ENCODE data around the gene ALDH1A1.

Gene ALDH1A1

DNA sequence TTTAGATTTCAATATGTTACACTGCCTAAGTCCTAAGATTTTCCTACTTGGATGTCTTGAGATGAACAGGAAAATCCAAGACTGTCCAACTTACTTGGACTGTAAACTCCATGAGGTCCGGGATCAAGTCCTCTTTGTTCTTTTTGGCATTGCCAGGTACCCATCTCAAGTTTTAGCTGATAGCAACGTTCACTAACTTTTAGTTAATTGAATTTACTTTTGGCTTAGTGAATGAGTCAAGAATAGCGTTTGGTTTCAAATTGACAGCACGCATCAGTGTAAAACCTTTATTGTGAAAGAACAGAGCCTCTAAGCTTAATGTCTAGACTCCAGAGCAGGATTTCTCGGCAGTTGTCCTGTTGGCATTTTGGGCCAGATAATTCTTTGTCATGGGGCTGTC, 37.2 kb downstream of the ALDH1A1 start:
- Histone ChIP-seq H3K36me3 (ENCODE audit: insufficient read depth, low read length) (no peaks in the 10 kb centered on the region), H3K4me3 (ENCODE audit: low read length) (no peak overlapping the region), H3K9me3 (ENCODE audit: low read length) (no peaks in the 10 kb centered on the region), H2AFZ (ENCODE audit: low read depth, low read length) (no peak overlapping the region), H3K4me1 (ENCODE audit: insufficient read depth, low read length) (peaks cover 24% of the 10 kb centered on the region), H3K27me3 (ENCODE audit: insufficient read depth, low read length) (no peaks in the 10 kb centered on the region)

DNA sequence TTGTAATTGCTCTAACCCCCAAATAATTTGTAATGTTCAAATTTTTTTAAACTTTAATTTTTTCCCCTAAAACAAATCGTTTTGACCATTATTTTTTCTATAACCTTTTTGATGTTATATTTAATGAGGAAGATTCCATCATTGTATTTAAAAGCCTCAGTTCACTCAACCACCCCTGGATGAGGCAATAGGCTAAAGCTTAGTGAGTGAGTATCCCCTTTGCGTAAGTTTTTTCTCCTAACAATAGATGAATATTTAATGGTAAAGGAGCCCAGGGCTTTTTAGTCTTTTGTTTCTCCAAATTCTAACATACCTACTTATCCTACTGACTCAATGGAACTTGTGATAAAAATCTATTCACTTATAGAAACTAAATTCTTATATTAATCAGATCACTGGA, 38.1 kb downstream of the ALDH1A1 start:
- Histone ChIP-seq H3K4me3 (ENCODE audit: low read length) (no peak overlapping the region), H3K27me3 (ENCODE audit: insufficient read depth, low read length) (no peaks in the 10 kb centered on the region), H3K36me3 (ENCODE audit: insufficient read depth, low read length) (no peaks in the 10 kb centered on the region), H2AFZ (ENCODE audit: low read depth, low read length) (no peak overlapping the region), H3K9me3 (ENCODE audit: low read length) (no peaks in the 10 kb centered on the region), H3K4me1 (ENCODE audit: insufficient read depth, low read length) (peaks cover 24% of the 10 kb centered on the region)

DNA sequence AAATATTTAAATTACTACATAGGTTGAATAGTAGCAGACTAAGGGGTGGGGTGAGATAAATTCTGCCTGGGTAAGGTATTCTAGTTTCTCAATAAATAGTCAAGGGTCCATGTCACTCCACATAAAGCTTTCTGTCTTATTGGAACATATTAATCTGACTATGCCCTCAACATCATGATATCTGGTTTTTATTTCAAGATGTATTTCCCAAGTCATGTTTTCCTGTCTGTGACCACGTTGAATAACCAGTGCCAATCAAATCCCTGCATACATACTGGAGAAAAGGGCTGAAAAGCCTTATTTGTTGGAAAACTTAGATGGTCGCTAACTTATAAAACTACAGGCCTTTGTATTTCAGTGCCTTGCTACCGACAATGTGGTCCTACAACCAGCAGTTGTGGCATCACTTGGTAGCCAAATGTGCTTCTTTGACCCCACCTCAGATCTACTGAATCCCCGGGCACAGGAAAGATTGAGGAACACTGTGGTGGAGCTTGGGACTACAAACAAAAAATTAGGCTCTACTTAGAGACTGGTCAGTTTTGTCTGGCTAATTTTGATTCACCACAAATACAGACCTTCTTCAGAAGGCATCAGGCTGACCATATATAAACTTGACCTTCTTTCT, 39.4 kb downstream of the ALDH1A1 start:
- no peaks in the 10 kb centered on the region for H3K9me3 ChIP-seq (ENCODE audit: low read length)
- no peak overlapping the region for H2AFZ ChIP-seq (ENCODE audit: low read depth, low read length)
- H3K4me3 ChIP-seq (ENCODE audit: low read length) = no peak overlapping the region
- H3K36me3 ChIP-seq (ENCODE audit: insufficient read depth, low read length) = no peaks in the 10 kb centered on the region
- H3K4me1 ChIP-seq (ENCODE audit: insufficient read depth, low read length) = peaks cover 19% of the 10 kb centered on the region
- no peaks in the 10 kb centered on the region for H3K27me3 ChIP-seq (ENCODE audit: insufficient read depth, low read length)

DNA sequence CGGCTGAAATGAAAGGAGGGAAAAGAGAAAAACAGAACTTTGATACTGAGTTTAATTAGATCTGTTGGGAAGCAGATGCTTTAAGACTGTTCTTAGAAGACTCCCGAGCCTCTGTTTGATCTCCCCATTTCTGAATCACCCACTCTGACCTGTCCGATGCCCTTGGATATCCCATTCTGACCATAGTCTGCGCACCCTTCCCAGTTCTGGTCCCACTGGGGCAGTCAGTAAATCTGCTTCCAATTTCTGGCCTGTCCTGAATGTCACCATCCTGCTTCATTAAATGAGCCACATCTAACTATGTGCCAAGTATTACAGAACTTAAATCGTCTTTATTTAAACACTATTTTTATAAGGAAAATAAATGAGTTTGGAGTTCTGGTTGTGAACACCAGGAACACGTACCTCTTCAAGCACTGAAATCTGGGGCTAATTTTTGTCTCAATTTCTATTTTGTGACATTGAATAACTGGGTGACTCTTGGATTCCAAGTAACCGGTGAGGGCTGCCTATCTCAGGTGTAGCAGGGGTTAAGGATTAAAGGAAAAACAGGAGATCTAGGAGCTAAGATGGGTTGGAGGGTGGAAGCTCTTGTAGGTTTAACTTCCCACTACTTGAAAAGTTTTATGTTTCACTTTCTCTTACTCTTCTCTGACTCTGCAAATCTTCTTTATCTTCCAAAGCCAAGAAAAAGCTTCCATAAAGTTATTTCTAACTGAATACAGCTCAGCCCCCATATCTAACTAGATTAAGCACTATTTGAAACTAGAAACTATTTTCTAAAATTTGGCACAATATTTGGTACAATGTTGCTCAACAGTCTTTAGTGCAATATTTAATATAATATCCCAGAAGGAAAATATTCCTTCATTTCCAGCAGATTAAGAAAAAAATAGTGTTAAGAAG, 40.1 kb downstream of the ALDH1A1 start:
- Histone ChIP-seq H3K4me1 (ENCODE audit: insufficient read depth, low read length) (peaks cover 15% of the 10 kb centered on the region), H3K36me3 (ENCODE audit: insufficient read depth, low read length) (no peaks in the 10 kb centered on the region), H3K4me3 (ENCODE audit: low read length) (no peak overlapping the region), H3K9me3 (ENCODE audit: low read length) (no peaks in the 10 kb centered on the region), H3K27me3 (ENCODE audit: insufficient read depth, low read length) (no peaks in the 10 kb centered on the region), H2AFZ (ENCODE audit: low read depth, low read length) (no peak overlapping the region)

DNA sequence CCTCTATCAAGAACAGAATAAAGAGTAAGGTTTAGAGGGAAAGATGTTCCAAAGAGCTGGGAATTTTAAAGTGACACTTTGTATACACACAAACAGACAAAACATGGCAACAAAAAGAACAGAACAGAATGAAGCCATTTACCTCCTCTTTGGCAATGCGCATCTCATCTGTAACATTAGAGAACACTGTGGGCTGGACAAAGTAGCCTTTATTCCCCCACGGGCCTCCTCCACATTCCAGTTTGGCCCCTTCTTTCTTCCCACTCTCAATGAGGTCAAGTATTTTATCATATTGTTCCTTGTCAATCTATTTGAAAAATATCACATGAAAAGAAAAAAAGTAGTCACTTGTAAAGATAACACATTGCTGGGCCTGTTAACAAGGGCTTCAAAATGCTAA, 41.0 kb downstream of the ALDH1A1 start:
- Histone ChIP-seq H3K4me1 (ENCODE audit: insufficient read depth, low read length) (peaks cover 15% of the 10 kb centered on the region), H3K27me3 (ENCODE audit: insufficient read depth, low read length) (no peaks in the 10 kb centered on the region), H3K4me3 (ENCODE audit: low read length) (no peak overlapping the region), H2AFZ (ENCODE audit: low read depth, low read length) (no peak overlapping the region), H3K36me3 (ENCODE audit: insufficient read depth, low read length) (no peaks in the 10 kb centered on the region), H3K9me3 (ENCODE audit: low read length) (no peaks in the 10 kb centered on the region)

DNA sequence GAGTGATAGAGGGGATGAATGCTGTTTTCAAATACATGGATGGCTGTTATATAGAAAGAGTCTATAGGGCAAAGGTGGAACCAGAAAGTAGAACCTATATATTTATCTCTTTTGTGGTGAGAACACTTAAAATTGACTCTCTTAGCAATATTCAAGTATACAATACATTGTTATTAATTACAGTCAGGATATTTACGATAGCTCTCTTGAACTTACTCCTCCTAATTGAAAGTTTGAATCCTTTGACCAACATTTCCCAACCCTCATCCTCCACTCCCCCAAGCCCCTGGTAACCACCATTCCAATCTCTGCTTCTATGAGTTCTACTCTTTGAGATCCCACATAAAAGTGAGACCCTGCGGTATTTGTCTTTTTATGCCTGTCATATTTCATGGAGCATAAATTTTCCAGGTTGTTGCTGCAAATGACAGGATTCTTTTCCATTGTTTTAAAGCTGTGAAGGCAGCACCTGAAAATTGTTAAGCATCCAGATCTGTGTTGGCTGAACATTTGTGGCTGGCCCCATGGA, 41.5 kb downstream of the ALDH1A1 start:
- no peak overlapping the region for H2AFZ ChIP-seq (ENCODE audit: low read depth, low read length)
- H3K27me3 ChIP-seq (ENCODE audit: insufficient read depth, low read length) = no peaks in the 10 kb centered on the region
- no peaks in the 10 kb centered on the region for H3K36me3 ChIP-seq (ENCODE audit: insufficient read depth, low read length)
- no peak overlapping the region for H3K4me3 ChIP-seq (ENCODE audit: low read length)
- peaks cover 15% of the 10 kb centered on the region for H3K4me1 ChIP-seq (ENCODE audit: insufficient read depth, low read length)
- H3K9me3 ChIP-seq (ENCODE audit: low read length) = no peaks in the 10 kb centered on the region

DNA sequence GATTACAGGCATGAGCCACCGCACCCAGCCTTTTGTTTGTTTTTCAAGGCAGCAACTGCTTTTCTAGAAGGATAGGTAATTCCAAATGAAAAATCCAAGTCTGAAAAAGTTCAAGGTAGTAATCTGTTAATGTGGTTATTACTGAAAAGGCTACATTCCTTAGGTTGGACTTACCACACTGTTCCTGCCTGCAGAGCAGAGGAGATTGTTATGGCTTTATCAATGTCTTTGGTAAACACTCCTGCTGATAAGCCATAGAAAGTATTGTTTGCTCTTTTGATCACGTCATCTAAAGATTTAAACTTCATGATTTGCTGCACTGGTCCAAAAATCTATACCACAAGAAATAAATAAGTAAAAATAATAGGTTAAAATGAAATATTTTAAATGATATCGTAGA, 43.4 kb downstream of the ALDH1A1 start:
- no peak overlapping the region for H2AFZ ChIP-seq (ENCODE audit: low read depth, low read length)
- no peaks in the 10 kb centered on the region for H3K27me3 ChIP-seq (ENCODE audit: insufficient read depth, low read length)
- H3K9me3 ChIP-seq (ENCODE audit: low read length) = no peaks in the 10 kb centered on the region
- no peaks in the 10 kb centered on the region for H3K36me3 ChIP-seq (ENCODE audit: insufficient read depth, low read length)
- no peak overlapping the region for H3K4me3 ChIP-seq (ENCODE audit: low read length)
- peaks cover 15% of the 10 kb centered on the region for H3K4me1 ChIP-seq (ENCODE audit: insufficient read depth, low read length)

DNA sequence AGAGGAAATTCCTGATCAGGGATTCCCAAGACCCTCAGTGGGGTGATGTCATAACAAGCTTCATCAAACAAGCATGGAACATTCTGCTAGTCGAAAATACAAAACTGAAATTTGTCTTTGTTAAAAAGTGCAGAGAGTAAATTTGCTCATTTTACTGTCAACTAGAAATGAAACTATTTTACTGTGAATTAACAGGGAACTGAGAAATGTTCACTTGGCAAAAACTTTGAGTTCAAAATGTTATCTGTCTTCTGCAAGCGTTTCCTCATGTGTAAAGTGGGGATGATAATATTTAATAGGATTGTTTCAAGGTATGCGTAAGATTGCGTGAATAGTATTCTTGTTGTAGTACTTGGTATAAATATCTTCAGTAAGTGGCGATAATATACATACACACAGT, 45.4 kb downstream of the ALDH1A1 start:
- Histone ChIP-seq H2AFZ (ENCODE audit: low read depth, low read length) (no peak overlapping the region), H3K9me3 (ENCODE audit: low read length) (no peaks in the 10 kb centered on the region), H3K27me3 (ENCODE audit: insufficient read depth, low read length) (no peaks in the 10 kb centered on the region), H3K4me1 (ENCODE audit: insufficient read depth, low read length) (peaks cover 13% of the 10 kb centered on the region), H3K36me3 (ENCODE audit: insufficient read depth, low read length) (no peaks in the 10 kb centered on the region), H3K4me3 (ENCODE audit: low read length) (no peak overlapping the region)

DNA sequence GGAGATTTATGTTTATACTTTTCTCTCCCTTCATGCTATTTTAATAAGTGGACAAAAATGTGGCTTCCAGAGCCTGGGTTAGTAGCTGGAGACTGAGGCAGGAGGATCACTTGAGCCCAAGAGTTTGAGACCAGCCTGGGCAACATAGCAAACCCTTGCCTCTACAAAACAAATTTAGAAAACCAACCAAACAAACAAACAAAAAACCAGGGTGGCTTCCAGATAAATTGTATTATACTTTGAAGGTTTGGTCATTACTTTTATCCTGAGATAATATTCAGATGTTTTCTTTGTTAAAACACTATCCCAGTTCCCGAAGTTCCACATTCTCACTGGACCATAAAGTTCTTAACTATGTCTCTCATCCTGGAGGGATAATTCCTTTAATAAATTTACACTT, 46.0 kb downstream of the ALDH1A1 start:
- no peaks in the 10 kb centered on the region for H3K27me3 ChIP-seq (ENCODE audit: insufficient read depth, low read length)

DNA sequence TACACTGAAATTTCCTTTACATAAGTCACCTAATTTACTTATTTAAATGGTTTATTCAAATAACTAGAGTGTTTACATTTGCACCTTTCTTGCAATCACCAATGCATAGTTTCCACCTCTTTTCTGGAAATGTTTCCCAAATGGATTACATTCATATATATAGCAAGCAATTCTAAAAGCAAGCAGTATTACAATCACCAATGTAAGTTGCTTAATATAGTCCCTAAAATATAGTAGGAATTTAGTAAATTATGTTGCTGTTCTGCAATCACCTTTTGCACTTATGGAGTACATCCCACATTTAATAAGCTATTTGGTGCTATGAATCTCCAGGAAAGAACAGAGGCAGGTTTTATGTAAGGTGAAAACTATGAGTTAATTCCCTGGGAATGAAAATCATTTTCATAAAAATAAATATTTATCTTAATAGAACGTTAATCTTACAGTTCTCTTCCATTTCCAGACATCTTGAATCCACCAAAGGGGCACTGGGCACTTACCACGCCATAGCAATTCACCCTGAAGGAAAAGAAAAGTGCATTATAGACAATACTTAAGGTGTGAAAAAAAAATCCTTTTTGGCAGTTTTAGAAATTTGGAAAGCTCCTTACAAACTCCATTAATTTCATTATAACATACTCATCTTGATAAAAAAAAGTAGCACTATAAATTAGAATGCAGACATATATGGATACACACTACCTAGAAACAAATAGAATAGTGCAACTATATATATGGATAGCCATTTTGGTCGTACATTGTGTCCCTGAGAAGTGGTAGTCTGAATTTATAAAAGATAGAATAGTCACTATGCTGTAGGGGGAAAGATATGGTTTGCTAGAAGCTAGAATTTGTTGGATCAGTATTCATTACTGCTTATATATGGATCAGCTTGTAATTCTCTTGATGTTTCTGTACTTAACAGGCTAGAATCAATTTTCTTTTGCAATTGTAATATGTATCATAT, 47.1 kb downstream of the ALDH1A1 start:
- Histone ChIP-seq H3K4me3 (ENCODE audit: low read length) (no peak overlapping the region), H2AFZ (ENCODE audit: low read depth, low read length) (no peak overlapping the region), H3K4me1 (ENCODE audit: insufficient read depth, low read length) (no peaks in the 10 kb centered on the region), H3K9me3 (ENCODE audit: low read length) (no peaks in the 10 kb centered on the region), H3K36me3 (ENCODE audit: insufficient read depth, low read length) (no peaks in the 10 kb centered on the region), H3K27me3 (ENCODE audit: insufficient read depth, low read length) (no peaks in the 10 kb centered on the region)

More for the DNA sequence above, 46.0 kb downstream of the ALDH1A1 start:
- Histone ChIP-seq H2AFZ (ENCODE audit: low read depth, low read length) (no peak overlapping the region), H3K9me3 (ENCODE audit: low read length) (no peaks in the 10 kb centered on the region), H3K4me1 (ENCODE audit: insufficient read depth, low read length) (peaks cover 7% of the 10 kb centered on the region), H3K36me3 (ENCODE audit: insufficient read depth, low read length) (no peaks in the 10 kb centered on the region), H3K4me3 (ENCODE audit: low read length) (no peak overlapping the region)

DNA sequence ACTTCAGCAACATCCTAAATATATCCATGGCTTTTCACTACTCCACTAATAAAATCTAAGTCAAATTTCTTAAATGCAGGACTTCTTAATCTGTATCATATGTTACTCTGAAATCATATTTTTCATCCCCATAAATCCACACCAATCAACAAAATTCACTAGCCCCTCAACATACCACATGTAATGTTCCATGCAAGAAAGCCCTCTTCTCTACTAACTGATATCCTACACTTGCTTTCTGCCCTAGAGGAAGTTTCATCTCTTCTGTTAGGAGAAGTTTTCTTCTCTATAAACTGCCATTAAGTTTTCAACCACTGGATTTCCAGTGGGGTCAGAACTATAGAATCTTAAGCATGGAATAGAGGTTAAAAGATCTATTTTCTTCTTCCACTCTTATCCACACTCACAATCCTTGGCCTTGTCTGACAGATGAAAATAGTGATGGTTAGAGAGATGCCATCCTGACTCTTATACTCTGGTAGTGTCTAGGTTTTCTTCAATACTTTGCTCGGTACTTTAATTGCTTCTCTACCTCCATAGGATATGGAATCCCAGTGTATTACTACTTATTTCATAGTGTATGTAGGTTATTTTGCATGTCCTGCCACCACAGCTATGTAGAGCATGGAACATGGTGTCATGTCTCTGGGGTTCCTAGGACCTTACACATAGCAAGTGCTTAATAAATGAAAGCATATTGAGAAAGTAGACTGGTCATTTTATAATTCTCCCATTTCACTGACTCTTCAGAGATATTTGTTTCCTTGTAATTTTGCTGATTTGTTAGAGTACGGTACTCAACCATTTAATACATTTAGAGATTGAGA, 48.4 kb downstream of the ALDH1A1 start:
- no peaks in the 10 kb centered on the region for H3K36me3 ChIP-seq (ENCODE audit: insufficient read depth, low read length)
- no peak overlapping the region for H3K4me3 ChIP-seq (ENCODE audit: low read length)
- H3K9me3 ChIP-seq (ENCODE audit: low read length) = no peaks in the 10 kb centered on the region
- no peaks in the 10 kb centered on the region for H3K27me3 ChIP-seq (ENCODE audit: insufficient read depth, low read length)
- no peak overlapping the region for H2AFZ ChIP-seq (ENCODE audit: low read depth, low read length)
- no peaks in the 10 kb centered on the region for H3K4me1 ChIP-seq (ENCODE audit: insufficient read depth, low read length)

DNA sequence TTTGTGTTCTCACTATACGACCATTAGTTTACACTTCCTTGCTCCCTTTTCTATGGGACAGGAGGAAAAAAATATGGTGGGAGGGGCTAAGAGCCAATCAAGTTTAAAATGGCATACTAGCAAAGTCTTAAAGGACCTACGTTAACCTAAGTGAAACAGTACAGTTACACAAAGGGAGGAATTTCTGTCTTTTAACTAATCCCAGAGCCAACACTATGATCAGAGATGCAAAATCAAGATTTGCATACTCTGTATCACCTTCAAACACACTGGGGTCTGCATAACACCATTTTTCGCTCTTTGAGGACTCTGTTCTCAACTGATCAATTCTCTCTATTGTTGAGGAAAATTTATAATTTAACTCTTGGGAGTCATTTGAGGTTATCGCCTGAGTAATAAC, 49.8 kb downstream of the ALDH1A1 start:
- H3K9me3 ChIP-seq (ENCODE audit: low read length) = no peaks in the 10 kb centered on the region
- no peaks in the 10 kb centered on the region for H3K4me1 ChIP-seq (ENCODE audit: insufficient read depth, low read length)
- no peak overlapping the region for H3K4me3 ChIP-seq (ENCODE audit: low read length)
- H3K36me3 ChIP-seq (ENCODE audit: insufficient read depth, low read length) = no peaks in the 10 kb centered on the region
- H2AFZ ChIP-seq (ENCODE audit: low read depth, low read length) = no peak overlapping the region
- no peaks in the 10 kb centered on the region for H3K27me3 ChIP-seq (ENCODE audit: insufficient read depth, low read length)
